Pancreas (tissue), 10 donors: ENCODE data around the gene DROSHA. TPM values are rescaled to one million over a fixed set of nuclear protein-coding genes. Genes with fewer than 3 reads are reported as not detected.

Source experiments
- ATAC-seq, 4 donors: fragments of 200-7000 bp; cut with Tn5 transposase; one replicate each; pipeline versions ENCODE4 v1.8.0 to v1.9.1; 2020; ENCODE audit warnings: mild to moderate bottlenecking in 4 of 4, moderate library complexity in 4 of 4
- DNase-seq, 6 donors: peaks; one replicate each; pipeline ENCODE4 v3.0.0-alpha.2; 2020
- FAIRE-seq: peaks from 2 replicates; lab custom pipeline; 2012; peaks lifted over from hg19 to GRCh38; lab: Jason Lieb, UNC
- H3K27ac ChIP-seq, 4 donors: fragments of 200-600 bp; sonication (generic); 1 replicate in 3 of 4; 2 replicates in 1 of 4; pipeline versions ENCODE4 v1.5.0 to v1.8.0; 2020
- H3K27me3 ChIP-seq, 4 donors: fragments of 200-600 bp; one replicate each; pipeline ENCODE4 v1.8.0; 2021
- H3K36me3 ChIP-seq, 3 donors: fragments of 200-600 bp; sonication (generic) in 1 of 3; one replicate each; pipeline versions ENCODE4 v1.5.0 to v1.8.0; 2020 to 2021
- H3K4me1 ChIP-seq, 3 donors: fragments of 200-600 bp; one replicate each; pipeline ENCODE4 v1.8.0; 2021
- H3K4me3 ChIP-seq, 4 donors: fragments of 200-600 bp; sonication (generic) in 2 of 4; one replicate each; pipeline versions ENCODE4 v1.5.0 to v1.8.0; 2020 to 2021
- H3K9me3 ChIP-seq, 4 donors: fragments of 200-600 bp; one replicate each; pipeline ENCODE4 v1.8.0; 2021
- CTCF ChIP-seq, 4 donors: fragments of 200-600 bp; sonication (generic) in 3 of 4; IDR thresholded peaks; one replicate each; pipeline versions ENCODE4 v1.5.0 to v1.8.0; 2021; ENCODE audit warnings: antibody characterized with exemption in 4 of 4
- WGBS, 2 donors: extraction: QIAGEN DNeasy Blood & Tissue Kit; methylation state at CpG; one replicate each; pipeline ENCODE4 v1.1.7; 2013; 5-methylcytosine and 5-hydroxymethylcytosine counted together
- intact Hi-C, 3 donors: fragments of 100-400 bp; cut with DNase I; formaldehyde crosslinking; loops; one replicate each; pipeline versions ENCODE4 v1.11.1 to v1.14.2; 2022
- polyA plus RNA-seq, 2 donors: library from polyadenylated mRNA; stranded (reverse); fragments of 200-250 nt; gene quantifications; one replicate each; pipeline ENCODE4 v1.2.3, GENCODE V29; 2013
- total RNA-seq, 6 donors: library from RNA; stranded (reverse); fragmentation: NEBNext Ultra II Directional in 4 of 6; extraction: Animal tissue kit (Norgen Biotek cat#: 25700) in 4 of 6; gene quantifications; one replicate each; pipeline versions ENCODE4 v1.2.1 to v1.2.4, GENCODE V29; 2021 to 2023
- donor health status: healthy with polysubstance abuse.
- donor health status: DM: no; HTN: no; CAD: no; lungs with moderate emphysema.
- donor health status: DM: no; HTN: no; CAD: no.
- donor health status: control.
- donor health status: control.
- donor health status: Bipolar disorder and iron deficiency.
- donor health status: DM: yes; HTN: yes; CAD: no.
- donor health status: DM: no; HTN: no; CAD: no.
- donor health status: DM: no; HTN: no; CAD: no.
- donor health status: DM: yes; HTN: yes; CAD: no.

Gene DROSHA
- total and polyA plus RNA-seq, 8 donors: 19.0 to 79.0 (median 28.0) TPM

- Histone ChIP-seq H3K4me3 (no peak overlapping the region), H3K4me1 (no peaks in the 10 kb centered on the region), H3K27me3 (peaks cover 0 to 5% (median 0%) of the 10 kb centered on the region in 4 donors), H3K36me3 (no peaks in the 10 kb centered on the region), H3K9me3 (no peaks in the 10 kb centered on the region), H3K27ac (no peak overlapping the region)
- FAIRE-seq: no peak
- no peak for DNase-seq
- ATAC-seq: no peak
- no peak for TF ChIP-seq CTCF (IDR thresholded peaks at IDR 0.05)
- intact Hi-C loops: no loop called here
- 14 to 33% methylated on average over 1 of the region's 1 CpG for WGBS, 2 donors
Observed at GRCh38 chr5:31372124-31372523, 159.8 kb downstream of the DROSHA start.

DNA sequence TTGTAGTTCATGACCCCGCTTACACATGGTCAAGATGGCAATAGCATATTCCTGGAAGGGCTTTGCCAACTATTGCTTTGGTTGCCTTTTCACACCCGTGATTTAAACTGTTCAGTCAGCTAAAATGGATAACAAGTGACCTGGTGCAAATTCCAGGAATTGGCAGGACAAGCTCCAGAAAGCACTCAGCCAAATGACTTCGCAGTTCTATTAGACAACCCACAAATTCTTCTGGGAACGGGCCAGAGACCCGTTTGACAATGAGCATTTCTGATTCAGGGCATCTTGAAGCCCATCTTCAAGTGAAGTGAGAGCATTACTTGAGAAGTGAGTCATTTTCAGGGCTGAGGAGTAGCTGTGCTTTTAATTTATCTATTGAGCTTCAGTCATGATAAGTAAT, 165.0 kb downstream of the DROSHA start:
- Histone ChIP-seq H3K4me1 (no peaks in the 10 kb centered on the region), H3K36me3 (no peaks in the 10 kb centered on the region), H3K4me3 (no peak overlapping the region), H3K27ac (no peak overlapping the region), H3K9me3 (no peaks in the 10 kb centered on the region), H3K27me3 (peaks cover 0 to 5% (median 0%) of the 10 kb centered on the region in 4 donors)
- intact Hi-C loops: no loop called here
- DNase-seq (no peak), FAIRE-seq (no peak), ATAC-seq (no peak)
- WGBS, 2 donors: 45 to 57% methylated on average over 5 of the region's 5 CpGs
- no peak for TF ChIP-seq CTCF (IDR thresholded peaks at IDR 0.05)

DNA sequence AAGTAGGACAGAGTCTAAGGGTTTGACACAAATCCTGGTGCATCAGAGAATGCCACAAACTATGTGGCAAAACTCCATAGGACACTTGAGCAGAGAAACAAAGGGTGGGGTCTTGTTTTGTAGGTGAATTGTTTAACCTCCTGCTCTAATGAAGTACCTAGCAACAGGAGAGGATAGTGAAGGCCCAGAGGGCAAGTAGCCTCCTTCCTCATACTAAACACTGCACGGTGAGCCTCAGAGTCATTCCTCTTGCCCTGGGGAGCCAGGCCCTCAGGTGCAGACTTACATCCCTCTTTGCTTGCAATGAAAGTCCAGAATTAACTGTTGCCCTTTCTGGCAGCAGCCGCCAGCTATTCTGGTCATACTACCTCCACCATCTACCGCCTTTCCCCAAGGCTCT, 166.1 kb downstream of the DROSHA start:
- Histone ChIP-seq H3K9me3 (no peaks in the 10 kb centered on the region), H3K27me3 (peaks cover 0 to 5% (median 0%) of the 10 kb centered on the region in 4 donors), H3K4me1 (no peaks in the 10 kb centered on the region), H3K4me3 (no peak overlapping the region), H3K27ac (no peak overlapping the region), H3K36me3 (no peaks in the 10 kb centered on the region)
- TF ChIP-seq CTCF (IDR thresholded peaks at IDR 0.05): no peak
- DNase-seq (no peak), FAIRE-seq (no peak), ATAC-seq (no peak)
- 52 to 82% methylated on average over 3 of the region's 3 CpGs for WGBS, 2 donors
- intact Hi-C loops: no loop called here

DNA sequence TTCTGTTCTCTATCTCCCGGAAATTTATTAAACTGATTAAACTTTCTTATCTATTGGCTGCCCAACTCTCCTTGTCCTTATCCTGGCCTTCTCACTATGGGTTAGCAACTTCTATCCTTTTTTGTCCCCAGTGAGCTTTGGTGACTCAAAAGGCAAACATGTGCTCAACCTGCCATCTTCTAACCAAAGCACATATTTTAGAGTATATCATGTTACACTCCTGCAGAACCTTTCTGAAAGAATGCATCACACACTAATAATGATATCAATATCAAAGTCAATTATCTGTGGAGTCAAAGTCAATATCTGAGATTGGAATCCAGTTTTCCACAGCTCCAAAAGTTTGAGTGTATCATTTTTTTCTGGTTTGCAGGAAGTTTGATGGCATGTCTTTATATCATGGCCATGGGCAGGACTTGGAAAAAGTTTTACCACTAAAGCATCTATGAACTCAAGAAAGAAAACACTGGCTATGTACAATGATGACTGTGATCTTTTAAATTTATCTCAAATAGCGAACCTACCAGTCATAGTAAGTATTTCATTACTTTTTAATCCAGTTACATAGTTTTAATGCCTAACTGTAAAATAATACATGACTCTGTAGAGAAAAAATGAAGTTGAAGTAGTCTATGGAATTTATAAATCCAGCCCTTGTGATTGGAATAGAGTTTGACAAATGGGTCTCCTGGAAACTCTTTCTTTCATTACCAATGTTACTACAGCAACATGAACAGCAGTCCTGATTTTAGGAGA, 166.8 kb downstream of the DROSHA start:
- H3K36me3 ChIP-seq: no peaks in the 10 kb centered on the region
- ATAC-seq: no peak
- no peak for FAIRE-seq
- no peak overlapping the region for H3K27ac ChIP-seq
- H3K9me3 ChIP-seq: no peaks in the 10 kb centered on the region
- no peak overlapping the region for H3K4me3 ChIP-seq
- intact Hi-C loops: no loop called here
- peaks cover 0 to 5% (median 0%) of the 10 kb centered on the region in 4 donors for H3K27me3 ChIP-seq
- H3K4me1 ChIP-seq: no peaks in the 10 kb centered on the region
- no peak for TF ChIP-seq CTCF (IDR thresholded peaks at IDR 0.05)
- WGBS, 2 donors: 31 to 44% methylated on average over 2 of the region's 2 CpGs
- DNase-seq: no peak

DNA sequence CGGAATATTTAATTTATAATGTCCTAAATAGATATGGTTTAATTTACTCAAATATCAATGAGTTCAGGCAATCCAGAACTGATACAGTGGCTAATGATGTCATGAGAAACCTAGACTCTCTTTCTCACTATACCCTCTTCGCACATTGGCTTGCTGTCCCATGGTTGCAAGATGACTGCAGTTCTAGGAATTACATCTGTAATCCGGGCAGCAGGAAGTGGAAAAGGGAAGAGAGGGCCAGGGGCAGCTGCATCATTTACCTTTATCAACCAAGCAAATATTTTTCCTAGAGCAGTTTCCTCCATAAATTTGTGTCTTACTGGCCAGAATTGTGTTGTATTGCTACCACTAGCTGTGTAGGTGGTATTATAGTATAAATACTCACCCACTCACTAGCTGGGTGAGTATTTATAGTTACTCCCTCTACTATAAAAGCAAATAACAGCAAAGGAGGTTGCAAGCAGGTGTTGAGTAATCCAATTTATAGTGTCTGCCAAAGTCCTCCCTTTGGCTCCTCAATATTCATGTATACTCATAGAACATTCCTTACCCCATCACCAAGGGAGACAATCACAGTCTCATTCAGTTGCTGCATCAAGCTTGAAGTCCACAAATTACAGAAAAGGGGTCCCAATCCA, 168.8 kb downstream of the DROSHA start:
- intact Hi-C loops: no loop called here
- Histone ChIP-seq H3K27ac (no peak overlapping the region), H3K4me1 (no peaks in the 10 kb centered on the region), H3K9me3 (no peaks in the 10 kb centered on the region), H3K36me3 (no peaks in the 10 kb centered on the region), H3K27me3 (peaks cover 0 to 4% (median 0%) of the 10 kb centered on the region in 4 donors), H3K4me3 (no peak overlapping the region)
- TF ChIP-seq CTCF (IDR thresholded peaks at IDR 0.05): no peak
- ATAC-seq: no peak
- no peak for DNase-seq
- 47 to 53% methylated on average over 3 of the region's 3 CpGs for WGBS, 2 donors
- no peak for FAIRE-seq
